GM21717 (cell line): Measurements from ENCODE around the gene ADCY9.
"Not testable (repeated sequence)": the region's sequence is repeated elsewhere in the genome, so short reads cannot be mapped to it uniquely, and the experiment has no call there.

Source experiments
- ATAC-seq: cut with Tn5 transposase; IDR thresholded peaks from one replicate; pipeline ENCODE4 v1.9.1; 2021; ENCODE audit warnings: mild to moderate bottlenecking, moderate library complexity; ENCODE audit not compliant: unreplicated experiment

ADCY9 gene

GRCh38 chr16:3983081-3983520, 133.1 kb downstream of the ADCY9 start:
- no peak for ATAC-seq

GRCh38 chr16:3982216-3982615, 134.0 kb downstream of the ADCY9 start:
- no peak for ATAC-seq

- no peak for ATAC-seq
Measured at GRCh38 chr16:3980253-3981111, 135.8 kb downstream of the ADCY9 start.

GRCh38 chr16:3979518-3979917, 136.7 kb downstream of the ADCY9 start:
- no peak for ATAC-seq

GRCh38 chr16:3979070-3979469, 137.2 kb downstream of the ADCY9 start:
- no peak for ATAC-seq

GRCh38 chr16:3977376-3977775, 138.9 kb downstream of the ADCY9 start:
- ATAC-seq, result no peak

- no peak for ATAC-seq
Measured at GRCh38 chr16:3974751-3975150, 141.5 kb downstream of the ADCY9 start.

GRCh38 chr16:3971706-3972105, 144.5 kb downstream of the ADCY9 start:
- no peak for ATAC-seq

GRCh38 chr16:3971261-3971660, 145.0 kb downstream of the ADCY9 start:
- no peak for ATAC-seq

- no peak for ATAC-seq
Measured at GRCh38 chr16:3968551-3968950, 147.7 kb downstream of the ADCY9 start.

GRCh38 chr16:3966681-3967080, 149.6 kb downstream of the ADCY9 start:
- ATAC-seq, result no peak

- no peak for ATAC-seq
Measured at GRCh38 chr16:3965781-3966582, 150.3 kb downstream of the ADCY9 start.

GRCh38 chr16:3965306-3965705, 150.9 kb downstream of the ADCY9 start:
- no peak for ATAC-seq

GRCh38 chr16:3964686-3965290, 151.5 kb downstream of the ADCY9 start:
- no peak for ATAC-seq

- no peak for ATAC-seq
Measured at GRCh38 chr16:3963886-3964685, 152.2 kb downstream of the ADCY9 start.

- ATAC-seq, result no peak
Measured at GRCh38 chr16:3963203-3963602, 153.0 kb downstream of the ADCY9 start.

- no peak for ATAC-seq
Measured at GRCh38 chr16:3961449-3961849, 154.8 kb downstream of the ADCY9 start.

GRCh38 chr16:3959926-3960590, 156.2 kb downstream of the ADCY9 start:
- not testable (repeated sequence) for ATAC-seq

- no peak for ATAC-seq
Measured at GRCh38 chr16:3959148-3959547, 157.1 kb downstream of the ADCY9 start.

- ATAC-seq, result no peak
Measured at GRCh38 chr16:3957344-3957980, 158.8 kb downstream of the ADCY9 start.
